Measurements from ENCODE around the gene TEKT2.

Gene TEKT2

DNA sequence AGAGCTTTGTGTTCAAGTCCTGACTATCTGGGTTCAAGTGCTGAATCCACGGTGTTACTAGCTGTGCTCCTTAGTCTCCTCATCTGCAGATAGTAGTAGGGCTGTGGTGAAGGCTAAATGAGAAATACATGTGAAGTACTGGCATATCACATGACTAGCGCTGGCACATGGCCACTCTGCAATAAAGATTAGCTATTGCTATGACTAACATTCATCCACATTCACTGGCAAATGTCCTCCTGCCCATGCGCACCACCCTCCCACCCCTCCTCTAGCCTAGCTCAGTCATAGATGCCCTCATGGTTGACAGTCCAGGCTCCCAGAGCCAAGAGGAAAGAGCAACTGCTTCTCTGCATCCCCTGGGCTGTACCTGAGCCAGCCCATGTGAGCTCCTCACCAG is 49.6 kb downstream of the TEKT2 start:
- DNase-seq = no peak

DNA sequence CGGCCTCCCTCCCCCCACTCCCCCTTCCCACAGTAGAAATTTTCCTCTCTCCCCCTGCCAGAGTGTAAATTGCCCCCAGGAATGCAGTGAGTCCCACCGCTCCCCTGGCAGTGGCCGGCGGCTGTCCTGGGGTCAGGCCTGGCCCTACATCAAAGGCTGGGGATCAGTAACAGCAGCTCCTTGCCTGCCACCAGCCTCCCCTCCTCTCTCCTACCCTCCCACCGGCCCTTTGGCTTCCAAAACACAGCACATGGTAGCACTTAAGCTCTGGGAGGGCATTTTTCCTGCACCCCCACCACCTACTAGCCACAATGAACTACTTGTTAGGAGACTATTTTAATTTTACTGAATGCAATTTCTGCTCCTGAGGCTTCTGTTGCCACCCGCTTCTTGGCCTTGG is 50.1 kb downstream of the TEKT2 start:
- DNase-seq = no peak

DNA sequence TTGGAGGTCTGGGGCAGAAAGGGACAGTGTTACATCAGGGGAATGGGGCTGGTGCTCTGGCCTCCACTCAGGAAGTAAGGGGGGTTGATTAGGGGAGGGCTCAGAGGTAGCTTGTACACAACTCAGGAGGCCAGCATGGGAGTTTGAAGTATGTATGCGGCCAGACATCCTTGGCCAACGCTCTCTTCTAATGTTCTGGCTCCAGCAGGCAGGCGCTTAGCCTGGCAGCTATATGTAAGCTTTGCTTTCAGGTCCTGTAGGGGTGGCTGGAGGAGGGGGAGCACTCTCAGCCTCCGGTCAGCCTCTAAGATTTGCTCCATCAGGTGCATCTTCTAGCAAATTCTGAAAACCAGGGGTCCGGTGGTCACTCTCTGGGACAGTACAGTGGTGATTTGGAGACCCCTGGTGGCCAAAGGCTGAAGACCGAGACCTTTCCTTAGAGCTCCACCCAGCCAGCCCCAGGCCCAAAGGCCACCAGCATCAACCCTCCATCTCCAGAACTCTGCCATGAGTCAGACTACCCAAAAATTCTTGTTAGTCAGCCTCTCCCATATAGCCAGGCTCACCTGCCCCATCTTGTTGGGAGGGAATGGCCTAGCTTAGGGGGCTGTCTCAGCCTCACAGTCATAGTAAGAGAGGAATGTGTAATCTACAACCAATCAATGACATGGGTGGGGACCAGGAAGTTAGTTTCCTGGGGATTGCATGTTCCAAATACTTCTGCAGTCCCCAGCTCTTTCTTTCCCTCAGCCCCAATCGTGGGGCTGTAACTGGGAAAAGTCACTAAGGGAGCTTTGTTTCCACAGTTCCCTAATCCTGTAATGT is 50.8 kb downstream of the TEKT2 start:
- DNase-seq = no peak

DNA sequence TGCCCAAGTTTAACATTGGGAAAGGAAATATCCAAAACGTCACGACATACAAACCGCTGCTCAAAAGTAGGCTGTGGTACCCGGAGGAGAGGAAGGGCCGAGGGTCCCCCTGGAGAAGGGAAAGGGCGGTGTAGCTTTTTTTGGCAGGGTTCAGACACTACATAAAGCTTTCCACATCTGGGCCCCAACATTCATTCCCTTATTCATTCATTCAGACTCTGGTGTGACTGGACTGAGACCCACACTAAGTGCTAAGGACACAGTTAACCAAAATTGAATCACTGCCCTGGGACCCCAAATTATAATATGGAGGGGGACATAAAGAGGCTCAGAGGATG is 51.4 kb downstream of the TEKT2 start:
- no peak for DNase-seq

DNA sequence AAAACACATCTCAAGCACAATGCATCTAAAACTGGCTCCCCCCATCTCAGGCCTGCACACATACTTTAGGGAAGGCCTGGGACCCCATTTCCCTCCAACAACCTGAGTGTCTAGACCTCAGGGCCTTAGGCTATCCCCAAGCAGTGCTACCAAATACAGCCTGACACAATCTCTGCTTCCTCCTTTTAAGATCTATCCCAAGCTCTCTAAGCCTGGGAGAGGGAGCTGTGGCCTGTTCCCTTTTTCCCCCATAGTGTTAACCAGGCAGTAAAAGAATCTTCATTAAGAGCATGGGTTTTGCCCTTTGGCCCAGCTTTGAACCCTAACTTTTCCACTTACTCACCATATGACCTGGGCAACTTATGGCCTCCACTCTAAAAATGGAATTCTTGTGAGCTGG is 51.9 kb downstream of the TEKT2 start:
- DNase-seq = no peak

DNA sequence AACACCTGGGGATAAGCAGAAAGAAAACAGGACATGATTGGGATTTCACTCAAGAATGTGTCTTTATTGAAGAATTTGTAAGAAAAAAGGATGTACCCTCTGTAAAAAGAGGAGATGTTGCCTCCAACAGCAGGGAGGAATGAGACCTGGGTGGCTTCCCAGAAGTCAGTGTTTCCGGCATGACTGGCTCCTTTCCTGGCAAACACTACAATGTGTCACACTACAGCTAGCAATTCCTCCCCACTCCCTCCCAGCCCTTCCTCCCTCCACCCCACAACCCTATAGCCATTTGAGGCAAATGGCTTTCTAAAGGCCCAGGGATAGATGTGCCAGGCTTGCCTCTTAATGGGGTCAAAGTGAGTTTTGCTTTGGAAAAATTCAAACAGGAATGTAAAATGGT is 52.6 kb downstream of the TEKT2 start:
- DNase-seq = no peak

DNA sequence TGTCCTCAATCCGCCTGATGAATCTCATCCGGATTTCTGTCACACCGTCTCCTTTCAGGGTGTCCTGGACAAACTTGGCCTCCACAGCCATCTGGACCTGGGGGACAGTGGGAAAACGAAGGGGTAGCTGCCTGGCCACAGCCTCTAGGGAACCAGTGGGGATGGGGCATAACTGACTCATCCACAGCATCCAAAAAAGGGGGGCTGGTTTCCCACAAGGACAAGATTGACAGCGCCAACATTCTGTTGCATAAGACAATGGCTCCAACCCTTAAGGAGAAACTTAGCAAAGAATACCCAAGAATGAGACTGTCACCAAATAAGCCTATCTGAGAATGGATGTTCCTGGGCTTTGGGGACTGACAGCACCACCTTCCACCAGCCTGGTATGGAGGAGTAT is 53.3 kb downstream of the TEKT2 start:
- DNase-seq = no peak

DNA sequence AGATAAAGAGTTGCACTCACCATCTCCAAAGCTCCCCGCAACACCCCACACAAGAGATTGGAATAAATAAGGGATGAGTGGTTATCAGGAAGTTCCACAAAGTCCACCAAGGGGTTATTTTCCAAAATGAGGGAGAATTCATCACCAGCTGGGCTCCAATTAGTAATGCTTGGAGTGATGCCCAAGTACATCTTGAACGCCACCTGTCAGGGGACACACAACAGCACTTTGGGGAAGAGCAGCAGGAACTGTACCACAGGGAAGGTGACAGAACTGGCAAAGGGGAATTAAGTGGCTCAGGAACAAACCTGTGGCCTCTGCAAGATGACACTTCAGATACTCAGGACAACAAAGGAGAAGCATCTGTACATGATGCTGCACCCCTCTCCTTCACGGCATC is 53.9 kb downstream of the TEKT2 start:
- peak; percentile 58 for DNase-seq

Measured in DMS 273 treated with DMSO at 0.1 percent for 48 hours (cell line).